ENCODE data around the gene GAGE10.
A peak's percentile ranks its signal among the peaks of the same experiment; 100 is the strongest.
"Not testable (repeated sequence)": the region's sequence is repeated elsewhere in the genome, so short reads cannot be mapped to it uniquely, and the experiment has no call there.

Gene GAGE10

GRCh38 chrX:49276671-49277534, 26.5 kb upstream of the GAGE10 start:
- DNase-seq (ENCODE audit: low read depth in 2 of 2), result no peak

- no peak for DNase-seq (ENCODE audit: low read depth in 2 of 2)
These were observed 26.0 kb upstream of the GAGE10 start for GRCh38 chrX:49277535-49277830.

DNA sequence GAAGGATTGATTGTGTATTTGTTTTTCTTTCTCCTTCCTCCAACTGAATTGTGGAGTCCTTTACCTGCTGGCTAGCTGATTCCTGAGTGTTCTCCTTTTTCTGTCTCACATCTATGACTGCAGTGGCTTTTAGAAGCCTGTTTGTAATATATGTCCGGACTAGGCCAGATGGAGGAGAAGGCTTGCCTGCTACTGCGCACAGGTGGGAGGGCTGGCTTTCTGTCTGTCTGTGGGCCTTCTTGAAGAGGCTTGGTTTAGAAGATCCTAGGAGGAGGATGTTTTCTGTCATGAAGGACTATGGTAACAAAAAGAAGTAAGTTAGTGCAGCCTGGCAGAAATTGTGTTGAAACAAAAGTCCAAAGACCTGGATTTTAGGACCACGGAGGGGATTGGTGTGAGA, 25.4 kb upstream of the GAGE10 start:
- DNase-seq (ENCODE audit: low read depth in 2 of 2), result no peak

DNA sequence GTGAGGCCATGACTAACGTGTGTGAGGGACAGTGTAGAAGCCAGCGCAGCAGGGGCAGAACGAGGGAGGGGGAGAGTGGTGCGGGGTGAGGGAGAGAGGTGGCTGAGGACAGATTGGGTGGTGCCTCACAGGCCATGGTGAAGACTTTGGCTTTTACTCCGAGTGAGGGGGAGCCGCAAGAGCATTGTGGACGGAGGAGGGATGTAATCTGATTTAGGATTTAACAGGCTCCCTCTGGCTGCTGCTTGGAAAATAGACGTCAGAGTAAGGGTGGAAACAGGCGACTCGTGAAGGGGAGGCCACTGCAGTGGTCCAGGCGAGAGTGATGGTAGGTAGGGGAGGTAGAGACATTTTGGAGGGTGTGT, 20.8 kb upstream of the GAGE10 start:
- no peak for DNase-seq (ENCODE audit: low read depth in 2 of 2)

DNA sequence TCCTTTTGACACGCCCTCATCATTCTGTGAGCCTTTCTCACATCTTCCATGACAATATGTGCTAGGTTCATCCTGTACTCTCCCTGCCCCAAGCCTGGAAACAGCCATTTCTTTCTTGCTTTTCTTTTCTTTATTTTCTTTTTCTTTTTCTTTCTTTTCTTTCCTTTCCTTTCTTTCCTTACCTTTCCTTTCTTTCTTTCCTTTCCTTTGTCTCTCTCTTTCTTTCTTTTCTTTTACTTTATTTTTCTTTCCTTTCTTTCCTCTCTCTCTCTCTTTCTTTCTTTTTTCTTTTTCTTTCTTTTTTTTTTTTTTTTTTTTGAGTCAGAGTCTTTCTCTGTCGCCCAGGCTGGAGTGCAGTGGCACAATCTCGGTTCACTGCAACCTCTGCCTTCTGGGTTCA, 19.2 kb upstream of the GAGE10 start:
- no peak for DNase-seq (ENCODE audit: low read depth in 2 of 2)

DNA sequence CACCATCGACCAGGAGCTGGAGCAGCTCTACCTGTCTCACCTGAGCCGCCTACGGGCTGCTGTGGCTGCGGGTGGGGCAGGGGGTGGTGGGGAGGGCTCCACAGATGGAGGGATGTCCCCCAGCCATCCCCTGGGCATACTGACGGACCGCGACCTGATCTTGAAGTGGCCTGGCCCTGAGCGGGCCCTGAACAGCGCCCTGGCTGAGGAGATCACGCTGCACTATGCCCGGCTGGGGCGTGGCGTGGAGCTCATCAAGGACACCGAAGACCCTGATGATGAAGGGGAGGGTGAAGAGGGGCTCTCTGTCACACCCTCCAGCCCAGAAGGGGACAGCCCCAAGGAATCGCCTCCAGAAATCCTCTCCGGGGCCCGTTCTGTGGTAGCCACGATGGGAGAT, 17.3 kb upstream of the GAGE10 start:
- no peak for DNase-seq (ENCODE audit: low read depth in 2 of 2)

GRCh38 chrX:49286581-49286980, 16.9 kb upstream of the GAGE10 start:
- DNase-seq (ENCODE audit: low read depth in 2 of 2), result no peak

DNA sequence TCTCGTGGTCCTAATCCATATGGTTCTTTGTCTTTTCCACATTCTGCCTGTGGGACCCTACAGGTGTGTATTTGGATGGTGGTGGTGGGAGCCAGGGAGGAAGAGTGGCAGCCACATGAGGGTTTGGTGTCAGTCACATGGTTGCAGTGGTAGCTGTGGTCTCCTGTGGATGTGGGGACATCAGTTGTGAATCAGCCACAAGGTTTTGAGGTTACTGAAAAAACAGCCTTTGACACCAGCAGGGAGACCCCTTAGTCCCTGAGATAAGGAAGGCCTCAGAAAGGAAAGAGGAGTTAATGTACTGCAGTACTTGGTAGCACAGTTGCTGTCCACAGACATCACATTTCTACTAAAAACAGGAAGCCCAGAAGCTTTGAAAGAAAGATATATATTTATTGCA, 15.8 kb upstream of the GAGE10 start:
- no peak for DNase-seq (ENCODE audit: low read depth in 2 of 2)

DNA sequence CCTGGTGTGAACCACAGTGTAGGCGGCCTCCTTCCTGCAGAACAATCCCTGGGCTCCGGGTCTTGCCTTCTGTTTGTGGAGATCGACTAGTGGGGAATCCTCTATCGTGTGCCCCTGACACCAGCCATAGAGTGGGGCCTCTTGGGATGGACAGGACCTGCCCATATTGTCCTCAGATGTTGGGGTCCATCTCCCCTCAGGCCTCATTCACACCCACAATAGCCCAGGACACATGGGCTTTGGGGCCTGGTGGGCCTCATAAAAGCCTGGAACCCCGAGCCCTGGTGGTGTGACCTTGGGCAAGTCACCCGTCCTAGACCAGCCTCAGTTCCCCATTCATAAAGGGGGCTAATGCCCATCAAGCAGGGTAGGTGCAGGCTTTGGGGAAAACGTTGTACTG, 13.2 kb upstream of the GAGE10 start:
- DNase-seq (ENCODE audit: low read depth in 2 of 2), result no peak

DNA sequence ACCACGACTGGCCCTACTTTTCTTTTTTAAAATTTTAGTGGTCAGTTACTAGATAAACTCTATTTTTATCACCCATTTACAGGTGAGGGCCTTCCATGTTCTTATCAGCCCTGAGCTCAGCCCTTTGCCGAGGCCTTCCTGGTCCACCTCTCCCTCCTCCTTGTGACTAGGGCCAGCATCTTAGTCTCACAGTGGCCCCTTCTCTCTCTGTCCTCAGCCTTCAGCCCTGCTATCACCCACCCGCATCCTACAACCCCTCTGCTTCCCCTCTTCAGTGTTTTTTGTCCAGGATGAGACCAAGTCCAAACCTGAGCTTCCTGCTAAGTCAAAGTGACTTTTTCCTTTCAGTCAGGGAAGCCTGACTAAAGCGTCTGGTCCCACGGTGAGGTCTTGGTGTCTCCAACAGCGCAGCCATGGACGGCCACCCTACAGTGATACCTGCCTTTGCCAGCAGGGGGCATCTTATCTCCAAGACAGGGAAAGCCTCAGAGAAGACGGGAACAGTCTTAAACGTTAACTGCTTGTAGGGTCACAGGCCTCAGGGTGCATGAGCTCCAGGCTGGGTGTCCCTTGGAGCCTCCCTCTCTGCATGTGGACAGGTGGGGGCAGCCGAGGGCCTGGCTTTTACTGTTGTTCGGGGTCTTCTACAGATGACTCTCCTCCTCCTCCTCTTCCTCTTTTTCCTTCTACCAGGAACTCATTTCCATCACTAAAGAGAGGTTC, 11.7 kb upstream of the GAGE10 start:
- DNase-seq (ENCODE audit: low read depth in 2 of 2), result peak; percentile 35 to 49

GRCh38 chrX:49292400-49293362, 10.8 kb upstream of the GAGE10 start:
- no peak for DNase-seq (ENCODE audit: low read depth in 2 of 2)

DNA sequence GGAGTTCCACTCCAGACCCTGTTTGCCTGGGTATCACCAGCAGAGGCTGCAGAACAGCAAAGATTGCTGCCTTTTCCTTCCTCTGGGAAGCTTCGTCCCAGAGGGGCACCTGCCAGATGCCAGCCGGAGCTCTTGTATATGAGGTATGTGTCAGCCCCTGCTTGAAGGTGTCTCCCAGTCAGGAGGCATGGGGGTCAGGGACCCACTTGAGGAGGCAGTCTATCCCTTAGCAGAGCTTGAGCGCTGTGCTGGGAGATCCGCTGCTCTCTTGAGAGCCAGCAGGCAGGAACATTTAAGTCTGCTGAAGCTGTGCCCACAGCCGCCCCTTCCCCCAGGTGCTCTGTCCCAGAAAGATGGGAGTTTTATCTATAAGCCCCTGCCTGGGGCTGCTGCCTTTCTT, 4.2 kb upstream of the GAGE10 start:
- DNase-seq (ENCODE audit: low read depth in 2 of 2), result not testable (repeated sequence)

DNA sequence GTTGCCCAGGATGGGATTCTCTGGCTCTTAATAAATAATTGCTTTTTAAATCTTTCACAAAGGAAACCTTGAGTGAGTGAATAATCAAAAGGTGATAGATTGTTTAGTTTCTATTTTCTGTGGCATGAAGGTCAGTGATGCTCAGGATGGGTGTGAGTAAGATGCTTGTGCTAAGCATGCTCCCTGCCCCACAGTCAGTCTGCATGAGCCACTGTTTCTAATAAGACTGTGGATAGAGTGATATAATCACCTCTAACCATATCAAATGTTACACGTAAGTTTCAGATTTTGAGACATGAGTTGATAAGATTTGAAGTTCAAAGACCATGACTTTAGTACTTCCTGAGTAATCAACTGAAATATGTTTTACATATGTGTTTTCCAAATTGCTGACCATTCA, 2.7 kb upstream of the GAGE10 start:
- no peak for DNase-seq (ENCODE audit: low read depth in 2 of 2)

GRCh38 chrX:49307775-49308174, 4.3 kb downstream of the GAGE10 start:
- DNase-seq (ENCODE audit: low read depth in 2 of 2), result not testable (repeated sequence)

DNA sequence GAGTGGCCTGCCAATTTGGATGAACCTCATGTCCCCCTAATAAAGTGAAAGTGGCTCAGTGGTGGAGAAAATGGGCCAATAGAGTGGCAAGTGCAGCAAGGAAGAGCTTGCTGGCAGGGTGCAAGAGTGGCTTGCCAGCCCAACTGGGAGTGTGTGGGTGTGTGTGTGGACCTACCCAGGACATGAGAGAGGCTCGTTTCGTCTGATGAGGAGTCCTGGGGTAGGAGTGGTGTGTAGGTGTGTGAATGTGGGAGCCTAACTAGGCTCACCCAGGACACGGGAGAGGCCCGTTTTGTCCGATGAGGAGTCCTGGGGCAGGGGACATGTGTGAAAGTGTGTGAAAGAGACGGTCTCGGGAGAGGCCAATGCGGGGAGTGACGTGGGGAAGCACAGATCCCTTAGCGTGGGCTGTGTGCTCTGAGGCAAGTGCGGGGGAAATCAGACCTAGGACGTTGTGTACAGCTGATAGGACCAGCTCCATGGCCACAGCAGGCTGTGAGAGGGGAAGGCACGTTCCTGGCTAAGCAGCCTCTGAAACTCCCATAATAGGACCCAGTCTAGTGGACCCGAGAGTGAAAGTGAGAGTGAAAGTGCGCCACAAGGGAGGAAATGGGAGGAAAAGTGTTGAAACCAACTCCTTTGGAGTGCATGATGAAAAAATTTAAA, 5.3 kb downstream of the GAGE10 start:
- no peak for DNase-seq (ENCODE audit: low read depth in 2 of 2)

- no peak for DNase-seq (ENCODE audit: low read depth in 2 of 2)
These were observed 6.0 kb downstream of the GAGE10 start for GRCh38 chrX:49309401-49309981.

DNA sequence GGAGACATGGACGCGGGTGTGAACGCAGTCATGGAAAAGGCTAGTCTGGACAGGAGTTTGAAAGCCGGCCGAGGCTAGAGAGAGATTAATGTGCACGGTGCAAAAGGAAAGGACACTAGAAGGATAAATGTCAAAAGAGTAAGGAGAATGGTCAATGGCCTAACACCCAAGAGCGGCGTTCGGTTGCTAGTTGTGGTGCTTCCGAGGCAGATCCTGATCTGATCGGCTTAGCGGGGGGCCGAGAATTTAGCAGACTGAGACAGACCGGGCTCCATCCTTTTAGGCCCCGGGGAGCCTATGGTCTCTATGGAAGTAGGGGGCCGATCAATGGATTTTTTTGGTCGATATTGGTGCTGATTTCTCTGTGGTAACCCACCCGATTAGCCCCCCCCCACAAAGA, 6.9 kb downstream of the GAGE10 start:
- no peak for DNase-seq (ENCODE audit: low read depth in 2 of 2)

DNA sequence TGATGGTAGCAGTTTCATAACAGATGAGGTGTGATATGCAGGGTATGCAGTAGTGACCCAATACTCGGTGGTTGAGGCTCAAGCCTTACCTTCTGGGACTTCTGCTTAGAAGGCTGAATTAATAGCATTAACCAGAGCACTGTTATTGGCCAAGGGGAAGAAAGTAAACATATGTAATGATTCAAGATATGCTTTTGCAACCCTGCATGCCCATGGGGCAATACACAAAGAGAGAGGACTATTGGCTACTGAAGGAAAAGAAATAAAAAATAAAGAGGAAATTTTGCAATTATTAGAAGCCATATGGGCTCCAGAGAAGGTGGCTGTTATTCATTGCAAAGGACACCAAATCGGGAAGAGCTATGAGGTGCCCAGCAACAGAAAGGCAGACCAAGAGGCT, 8.7 kb downstream of the GAGE10 start:
- DNase-seq (ENCODE audit: low read depth in 2 of 2), result no peak

GRCh38 chrX:49316085-49316484, 12.6 kb downstream of the GAGE10 start:
- no peak for DNase-seq (ENCODE audit: low read depth in 2 of 2)

DNA sequence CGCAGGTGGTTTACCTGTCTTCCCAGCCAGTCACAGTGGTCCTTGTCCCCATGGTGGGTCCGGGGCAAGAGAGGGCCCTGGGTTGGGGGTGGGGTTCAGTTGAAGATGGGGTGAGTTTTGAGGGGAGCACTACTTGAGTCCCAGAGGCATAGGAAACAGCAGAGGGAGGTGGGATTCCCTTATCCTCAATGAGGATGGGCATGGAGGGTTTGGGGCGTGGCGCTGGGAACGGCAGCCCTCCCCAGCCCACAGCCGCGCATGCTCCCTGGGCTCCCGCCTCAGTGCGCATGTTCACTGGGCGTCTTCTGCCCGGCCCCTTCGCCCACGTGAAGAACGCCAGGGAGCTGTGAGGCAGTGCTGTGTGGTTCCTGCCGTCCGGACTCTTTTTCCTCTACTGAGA, 18.3 kb downstream of the GAGE10 start, which contains the start of gene GAGE12J:
Gene GAGE12J, plus strand, starts transcription at position 301 of the 400 bp plus-strand sequence. CDS start 1,157 bp downstream, outside the sequence.
- DNase-seq (ENCODE audit: low read depth in 2 of 2), result not testable (repeated sequence)

GRCh38 chrX:49322266-49322665, 18.8 kb downstream of the GAGE10 start:
- not testable (repeated sequence) for DNase-seq (ENCODE audit: low read depth in 2 of 2)
